Sigmoid colon (tissue), 7 donors: Measurements from ENCODE around the gene KLF5. TPM values are rescaled to one million over a fixed set of nuclear protein-coding genes. Genes with fewer than 3 reads are reported as not detected.

Experiments used
- DNase-seq: peaks from one replicate; pipeline ENCODE4 v3.0.0-alpha.2; 2019
- H3K27ac ChIP-seq, 4 donors: fragments of 200-600 bp; sonication (generic); one replicate each; pipeline ENCODE4 v1.5.1; 2016 to 2019; ENCODE audit warnings: mild to moderate bottlenecking in 1 of 4
- H3K27me3 ChIP-seq, 3 donors: fragments of 200-600 bp; sonication (generic); one replicate each; pipeline ENCODE4 v1.5.1; 2019; ENCODE audit warnings: mild to moderate bottlenecking in 1 of 3
- H3K36me3 ChIP-seq, 4 donors: fragments of 200-600 bp; sonication (generic); one replicate each; pipeline ENCODE4 v1.5.1; 2016 to 2019
- H3K4me1 ChIP-seq, 4 donors: fragments of 200-600 bp; sonication (generic); one replicate each; pipeline ENCODE4 v1.5.1; 2017 to 2019
- H3K4me3 ChIP-seq, 4 donors: fragments of 200-600 bp; sonication (generic); one replicate each; pipeline ENCODE4 v1.5.1; 2017 to 2019; ENCODE audit warnings: mild to moderate bottlenecking in 2 of 4, moderate library complexity in 1 of 4
- H3K9me3 ChIP-seq, 4 donors: fragments of 200-600 bp in 3 of 4; sonication (generic) in 3 of 4; one replicate each; pipeline versions ENCODE4 v1.5.1 to v1.6.1; 2013 to 2019
- EP300 ChIP-seq, 4 donors: sonication (generic); formaldehyde crosslinking; IDR thresholded peaks; one replicate each; pipeline ENCODE4 v1.6.1; 2017; ENCODE audit warnings: antibody characterized with exemption in 4 of 4
- POLR2A ChIP-seq, 2 donors: fragments of 450-650 bp; IDR thresholded peaks; one replicate each; pipeline ENCODE4 v1.6.1; 2016; ENCODE audit warnings: antibody characterized with exemption in 2 of 2, mild to moderate bottlenecking in 2 of 2, moderate library complexity in 2 of 2
- POLR2AphosphoS5 ChIP-seq, 4 donors: sonication (generic); formaldehyde crosslinking; IDR thresholded peaks; one replicate each; pipeline ENCODE4 v1.6.1; 2017; ENCODE audit warnings: antibody characterized with exemption in 4 of 4
- WGBS, 2 donors: extraction: QIAGEN DNeasy Blood & Tissue Kit; methylation state at CpG; one replicate each; pipeline ENCODE4 v1.1.7; 2013; 5-methylcytosine and 5-hydroxymethylcytosine counted together
- intact Hi-C: fragments of 100-400 bp; cut with DNase I; formaldehyde crosslinking; loops from one replicate; pipeline ENCODE4 v1.15.1; 2023
- polyA plus RNA-seq, 3 donors: library from polyadenylated mRNA; stranded (reverse); fragments of 200-250 nt; gene quantifications; one replicate each; pipeline ENCODE4 v1.2.3, GENCODE V29; 2013
- total RNA-seq, 4 donors: library from RNA; depleted of rRNA; stranded (reverse); fragments of >200 nt; gene quantifications; one replicate each; pipeline ENCODE4 v1.1.0, GENCODE V29; 2016
- TF ChIP-seq, protein P1 (sequence below), 4 experiments: fragments of 450-650 bp in 3 of 4; fragments of 200-600 bp in 1 of 4; IDR thresholded peaks; one replicate each; pipeline ENCODE4 v1.5.1; 2016 to 2019; ENCODE audit warnings: antibody characterized with exemption in 4 of 4, mild to moderate bottlenecking in 3 of 4, moderate library complexity in 2 of 4
- donor health status: healthy with polysubstance abuse.
- donor health status: Bipolar disorder and iron deficiency.
- donor health status: healthy.

The KLF5 gene
- total and polyA plus RNA-seq, 7 donors = 2.3 to 169 (median 3.6) TPM

DNA sequence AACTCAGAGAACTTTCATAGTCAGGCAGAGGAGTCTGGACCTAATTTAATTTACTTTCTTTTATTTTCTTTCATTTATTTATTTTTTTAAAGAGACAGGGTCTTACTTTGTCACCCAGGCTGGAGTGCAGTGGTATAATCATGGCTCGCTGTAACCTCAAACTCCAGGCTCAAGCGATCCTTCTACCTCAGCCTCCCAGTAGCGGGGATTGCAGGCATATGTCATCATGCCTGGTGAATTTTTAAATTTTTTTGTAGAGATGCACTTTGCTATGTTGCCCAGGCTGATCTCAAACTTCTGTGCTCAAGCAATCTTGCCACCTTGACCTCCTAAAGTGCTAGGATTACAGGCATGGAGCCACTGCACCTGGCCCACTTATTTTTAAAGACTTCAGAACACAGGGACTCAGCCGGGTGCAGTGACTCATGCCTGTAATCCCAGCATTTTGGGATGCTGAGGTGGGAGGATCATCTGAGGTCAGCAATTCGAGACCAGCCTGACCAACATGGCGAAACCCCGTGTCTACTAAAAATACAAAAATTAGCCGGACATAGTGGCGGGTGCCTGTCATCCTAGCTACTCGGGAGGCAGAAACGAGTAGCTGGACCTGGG is 50.6 kb downstream of the KLF5 start:
- TF ChIP-seq POLR2A (IDR thresholded peaks at IDR 0.05) = no peak
- no peak for TF ChIP-seq EP300 (IDR thresholded peaks at IDR 0.05)
- TF ChIP-seq POLR2AphosphoS5 (IDR thresholded peaks at IDR 0.05) = no peak
- TF ChIP-seq, protein P1, sequence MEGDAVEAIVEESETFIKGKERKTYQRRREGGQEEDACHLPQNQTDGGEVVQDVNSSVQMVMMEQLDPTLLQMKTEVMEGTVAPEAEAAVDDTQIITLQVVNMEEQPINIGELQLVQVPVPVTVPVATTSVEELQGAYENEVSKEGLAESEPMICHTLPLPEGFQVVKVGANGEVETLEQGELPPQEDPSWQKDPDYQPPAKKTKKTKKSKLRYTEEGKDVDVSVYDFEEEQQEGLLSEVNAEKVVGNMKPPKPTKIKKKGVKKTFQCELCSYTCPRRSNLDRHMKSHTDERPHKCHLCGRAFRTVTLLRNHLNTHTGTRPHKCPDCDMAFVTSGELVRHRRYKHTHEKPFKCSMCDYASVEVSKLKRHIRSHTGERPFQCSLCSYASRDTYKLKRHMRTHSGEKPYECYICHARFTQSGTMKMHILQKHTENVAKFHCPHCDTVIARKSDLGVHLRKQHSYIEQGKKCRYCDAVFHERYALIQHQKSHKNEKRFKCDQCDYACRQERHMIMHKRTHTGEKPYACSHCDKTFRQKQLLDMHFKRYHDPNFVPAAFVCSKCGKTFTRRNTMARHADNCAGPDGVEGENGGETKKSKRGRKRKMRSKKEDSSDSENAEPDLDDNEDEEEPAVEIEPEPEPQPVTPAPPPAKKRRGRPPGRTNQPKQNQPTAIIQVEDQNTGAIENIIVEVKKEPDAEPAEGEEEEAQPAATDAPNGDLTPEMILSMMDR (IDR thresholded peaks at IDR 0.05) = no peak

DNA sequence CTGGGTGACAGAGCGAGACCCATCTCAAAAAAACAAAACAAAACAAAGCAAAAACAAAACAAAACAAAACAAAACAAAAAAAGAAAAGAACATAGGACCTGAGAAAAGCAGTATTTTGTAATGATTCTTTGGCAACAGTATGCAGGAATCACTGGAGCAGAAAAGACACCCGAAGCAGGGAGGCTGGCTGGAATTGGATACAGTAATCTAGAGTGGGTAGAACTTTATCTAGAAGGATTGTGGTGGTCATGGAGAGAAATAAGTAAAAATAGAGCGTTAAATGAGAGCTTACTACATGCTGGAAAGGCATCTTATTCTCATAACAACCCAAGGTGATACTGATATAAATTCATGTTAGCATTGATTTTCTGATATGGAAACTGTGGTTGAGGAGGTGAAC is 51.2 kb downstream of the KLF5 start:
- Histone ChIP-seq H3K36me3 (no peaks in the 10 kb centered on the region), H3K4me3 (no peak overlapping the region), H3K4me1 (no peaks in the 10 kb centered on the region), H3K27ac (no peak overlapping the region), H3K27me3 (no peaks in the 10 kb centered on the region), H3K9me3 (no peaks in the 10 kb centered on the region)
- TF ChIP-seq, protein P1 (IDR thresholded peaks at IDR 0.05) = no peak
- TF ChIP-seq POLR2A (IDR thresholded peaks at IDR 0.05) = no peak
- no peak for TF ChIP-seq EP300 (IDR thresholded peaks at IDR 0.05)
- no peak for TF ChIP-seq POLR2AphosphoS5 (IDR thresholded peaks at IDR 0.05)
- DNase-seq = no peak
- WGBS, 2 donors = 91 to 92% methylated on average over 3 of the region's 3 CpGs
- intact Hi-C loops = no loop called here

More for the DNA sequence above, 50.6 kb downstream of the KLF5 start:
- no peak overlapping the region for H3K4me3 ChIP-seq
- 93 to 94% methylated on average over 11 of the region's 11 CpGs for WGBS, 2 donors
- H3K27me3 ChIP-seq = no peaks in the 10 kb centered on the region
- DNase-seq = no peak
- no peaks in the 10 kb centered on the region for H3K9me3 ChIP-seq
- no peaks in the 10 kb centered on the region for H3K36me3 ChIP-seq
- no peak overlapping the region for H3K27ac ChIP-seq
- no peaks in the 10 kb centered on the region for H3K4me1 ChIP-seq
- intact Hi-C loops = no loop called here

DNA sequence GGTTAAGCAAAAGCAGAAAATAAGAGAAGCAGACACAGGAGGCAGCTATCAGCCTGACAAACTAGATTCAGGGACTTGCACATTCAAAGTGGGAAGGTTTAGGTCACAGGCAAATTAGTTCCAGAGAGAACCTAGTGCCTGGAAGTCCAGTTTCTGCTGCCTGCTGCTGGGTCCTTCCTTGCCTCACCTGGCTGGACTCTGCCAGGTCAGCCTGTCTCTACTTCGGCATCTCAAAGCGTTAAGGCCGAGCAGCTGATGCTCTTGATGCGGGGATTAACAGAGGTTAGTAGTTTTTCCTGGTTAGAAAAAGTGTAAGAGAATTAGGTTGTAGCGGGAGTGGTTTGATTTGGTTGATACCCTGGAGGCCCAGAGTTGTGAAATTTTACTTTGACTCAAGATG is 52.0 kb downstream of the KLF5 start:
- TF ChIP-seq POLR2A (IDR thresholded peaks at IDR 0.05) = no peak
- TF ChIP-seq, protein P1 (IDR thresholded peaks at IDR 0.05) = no peak
- TF ChIP-seq POLR2AphosphoS5 (IDR thresholded peaks at IDR 0.05) = no peak
- no peak for TF ChIP-seq EP300 (IDR thresholded peaks at IDR 0.05)
- no peaks in the 10 kb centered on the region for H3K9me3 ChIP-seq
- no peak overlapping the region for H3K27ac ChIP-seq
- no peaks in the 10 kb centered on the region for H3K4me1 ChIP-seq
- H3K36me3 ChIP-seq = no peaks in the 10 kb centered on the region
- no peaks in the 10 kb centered on the region for H3K27me3 ChIP-seq
- no peak overlapping the region for H3K4me3 ChIP-seq
- intact Hi-C loops = no loop called here
- WGBS, 2 donors = 90 to 94% methylated on average over 5 of the region's 5 CpGs
- no peak for DNase-seq

DNA sequence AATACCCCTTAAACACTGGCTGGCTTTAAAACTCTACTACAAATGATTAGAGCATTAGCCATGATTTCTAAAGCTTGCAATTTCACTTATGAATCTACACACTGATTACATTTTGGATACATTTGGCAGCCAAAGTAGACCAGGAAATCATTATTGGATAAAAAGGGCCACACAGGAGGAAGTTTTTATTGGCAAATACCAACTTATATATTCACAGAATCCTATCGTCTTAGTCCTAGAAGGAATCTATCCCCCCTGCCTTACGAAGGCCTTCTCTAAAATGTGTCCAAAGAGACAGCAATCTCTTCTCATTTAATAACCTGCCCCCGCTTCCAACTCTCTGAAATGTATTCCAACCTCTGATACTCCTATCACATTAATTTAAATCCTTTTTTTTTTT is 52.5 kb downstream of the KLF5 start:
- Histone ChIP-seq H3K4me1 (no peaks in the 10 kb centered on the region), H3K9me3 (no peaks in the 10 kb centered on the region), H3K4me3 (no peak overlapping the region), H3K27ac (no peak overlapping the region), H3K36me3 (no peaks in the 10 kb centered on the region), H3K27me3 (no peaks in the 10 kb centered on the region)
- WGBS, 2 donors = 62 to 64% methylated on average over 3 of the region's 3 CpGs
- intact Hi-C loops = no loop called here
- no peak for DNase-seq
- TF ChIP-seq POLR2AphosphoS5 (IDR thresholded peaks at IDR 0.05) = no peak
- no peak for TF ChIP-seq EP300 (IDR thresholded peaks at IDR 0.05)
- TF ChIP-seq POLR2A (IDR thresholded peaks at IDR 0.05) = no peak
- TF ChIP-seq, protein P1 (IDR thresholded peaks at IDR 0.05) = no peak

DNA sequence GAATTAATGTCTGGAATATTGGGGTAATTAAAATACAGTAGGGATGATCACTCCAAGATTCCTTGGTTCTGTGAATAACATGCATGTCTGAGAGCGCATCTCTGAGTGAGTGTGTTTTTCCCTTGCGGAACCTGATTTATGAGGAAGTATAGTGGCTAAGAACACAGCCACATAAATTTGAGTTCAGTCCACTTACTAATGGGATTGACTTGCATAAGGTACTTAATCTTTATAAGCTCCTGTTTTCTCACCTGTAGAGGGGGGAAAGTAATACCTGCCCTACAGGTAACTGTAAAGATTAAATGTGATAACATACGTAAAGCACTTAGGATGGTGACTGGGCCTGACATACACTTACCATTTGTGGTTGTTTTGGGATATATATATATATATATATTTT is 60.8 kb downstream of the KLF5 start:
- no peak overlapping the region for H3K4me3 ChIP-seq
- TF ChIP-seq POLR2AphosphoS5 (IDR thresholded peaks at IDR 0.05) (no peak), POLR2A (IDR thresholded peaks at IDR 0.05) (no peak), EP300 (IDR thresholded peaks at IDR 0.05) (no peak)
- TF ChIP-seq, protein P1 (IDR thresholded peaks at IDR 0.05) = no peak
- H3K27ac ChIP-seq = no peak overlapping the region
- WGBS, 2 donors = 94 to 98% methylated on average over 3 of the region's 3 CpGs
- H3K27me3 ChIP-seq = no peaks in the 10 kb centered on the region
- no peaks in the 10 kb centered on the region for H3K36me3 ChIP-seq
- no peaks in the 10 kb centered on the region for H3K9me3 ChIP-seq
- H3K4me1 ChIP-seq = no peaks in the 10 kb centered on the region
- intact Hi-C loops = no loop called here
- DNase-seq = no peak
